ENCODE measurements around the gene CYB561D1. TPM values are rescaled to one million over a fixed set of nuclear protein-coding genes. Genes with fewer than 3 reads are reported as not detected.

The CYB561D1 gene
- total RNA-seq, 1 experiment from 2014 or later, result 11.7 TPM

- CTCF ChIA-PET, result no interaction called here
- no peak overlapping the region for H2AFZ ChIP-seq
- H3K4me2 ChIP-seq, result no peak overlapping the region
- H3F3A ChIP-seq (ENCODE audit: insufficient read depth, low read depth), result no peaks in the 10 kb centered on the region
- no peaks in the 10 kb centered on the region for H4K20me1 ChIP-seq (ENCODE audit: insufficient read depth)
- no peak for DNase-seq
- H3K4me1 ChIP-seq (replicated peaks; ENCODE audit: insufficient read depth), result peaks cover 12% of the 10 kb centered on the region
- H3K79me2 ChIP-seq (ENCODE audit: low read depth), result no peaks in the 10 kb centered on the region
- no peak overlapping the region for H3K27ac ChIP-seq
- H3K36me3 ChIP-seq (ENCODE audit: low read depth), result no peaks in the 10 kb centered on the region
- H3K9me3 ChIP-seq (ENCODE audit: insufficient read depth, low read depth), result no peaks in the 10 kb centered on the region
- POLR2A ChIA-PET (ENCODE audit: unreplicated experiment), result no interaction called here
- TF ChIP-seq EZH2 (IDR thresholded peaks at IDR 0.05; ENCODE audit: low read depth) (no peak), CTCF (conservative IDR thresholded peaks at IDR 0.05) (no peak)
- H3K27me3 ChIP-seq (ENCODE audit: insufficient read depth, low read depth), result peaks cover 69% of the 10 kb centered on the region
- no TSS peak for BruUV-seq (replicated peaks)
- no peak overlapping the region for H3K4me3 ChIP-seq
- intact Hi-C loops (cut with micrococcal nuclease; ENCODE audit: unreplicated experiment), result no loop called here
- H3K9me2 ChIP-seq (ENCODE audit: insufficient read depth), result no peaks in the 10 kb centered on the region
Observed at GRCh38 chr1:109479311-109479710, 14.6 kb upstream of the CYB561D1 start.

- Histone ChIP-seq H3K36me3 (ENCODE audit: low read depth) (no peaks in the 10 kb centered on the region), H2AFZ (no peak overlapping the region), H3K4me2 (no peak overlapping the region), H3K4me1 (replicated peaks; ENCODE audit: insufficient read depth) (peaks cover 17% of the 10 kb centered on the region), H3K27me3 (ENCODE audit: insufficient read depth, low read depth) (peaks cover 63% of the 10 kb centered on the region), H4K20me1 (ENCODE audit: insufficient read depth) (no peaks in the 10 kb centered on the region), H3K4me3 (no peak overlapping the region), H3K9me2 (ENCODE audit: insufficient read depth) (no peaks in the 10 kb centered on the region), H3K79me2 (ENCODE audit: low read depth) (no peaks in the 10 kb centered on the region), H3F3A (ENCODE audit: insufficient read depth, low read depth) (no peaks in the 10 kb centered on the region), H3K27ac (no peak overlapping the region), H3K9me3 (ENCODE audit: insufficient read depth, low read depth) (no peaks in the 10 kb centered on the region)
- no TSS peak for BruUV-seq (replicated peaks)
- DNase-seq, result no peak
- ChIA-PET POLR2A (ENCODE audit: unreplicated experiment) (no interaction called here), CTCF (no interaction called here)
- intact Hi-C loops (cut with micrococcal nuclease; ENCODE audit: unreplicated experiment), result no loop called here
- TF ChIP-seq CTCF (conservative IDR thresholded peaks at IDR 0.05), result no peak
Observed at GRCh38 chr1:109479901-109480300, 14.0 kb upstream of the CYB561D1 start.

GRCh38 chr1:109481646-109482045 lies 12.2 kb upstream of the CYB561D1 start:
- no peak for TF ChIP-seq CTCF (conservative IDR thresholded peaks at IDR 0.05)
- peaks cover 45% of the 10 kb centered on the region for H3K27me3 ChIP-seq (ENCODE audit: insufficient read depth, low read depth)

More at GRCh38 chr1:109481646-109482045, 12.2 kb upstream of the CYB561D1 start:
- no peak for DNase-seq
- no peak overlapping the region for H3K4me2 ChIP-seq
- BruUV-seq (replicated peaks), result no TSS peak
- H3K79me2 ChIP-seq (ENCODE audit: low read depth), result no peaks in the 10 kb centered on the region
- intact Hi-C loops (cut with micrococcal nuclease; ENCODE audit: unreplicated experiment), result no loop called here
- no peaks in the 10 kb centered on the region for H3F3A ChIP-seq (ENCODE audit: insufficient read depth, low read depth)
- CTCF ChIA-PET, result no interaction called here
- no peaks in the 10 kb centered on the region for H3K9me3 ChIP-seq (ENCODE audit: insufficient read depth, low read depth)
- H3K4me1 ChIP-seq (replicated peaks; ENCODE audit: insufficient read depth), result peaks cover 16% of the 10 kb centered on the region
- H3K36me3 ChIP-seq (ENCODE audit: low read depth), result no peaks in the 10 kb centered on the region
- no peaks in the 10 kb centered on the region for H3K9me2 ChIP-seq (ENCODE audit: insufficient read depth)
- POLR2A ChIA-PET (ENCODE audit: unreplicated experiment), result no interaction called here
- H2AFZ ChIP-seq, result no peak overlapping the region
- H3K27ac ChIP-seq, result no peak overlapping the region
- no peak overlapping the region for H3K4me3 ChIP-seq
- no peaks in the 10 kb centered on the region for H4K20me1 ChIP-seq (ENCODE audit: insufficient read depth)
